RWPE2 (cell line): ENCODE results near the gene SLC8A1.

ENCODE experiments used
- ATAC-seq: fragments of 200-7000 bp; cut with Tn5 transposase; 3 replicates; pipeline ENCODE4 v1.9.1; 2021; ENCODE audit warnings: low read depth
- DNase-seq: peaks from one replicate; pipeline ENCODE4 v3.0.0-alpha.2; 2020; ENCODE audit warnings: low spot score
- H3K27ac ChIP-seq: fragments of 450-650 bp; 2 replicates; pipeline ENCODE4 v1.5.1; 2017; ENCODE audit warnings: mild to moderate bottlenecking; ENCODE audit not compliant: poor library complexity, severe bottlenecking
- H3K27me3 ChIP-seq: fragments of 250-450 bp; sonication (Bioruptor Pico); 2 replicates; pipeline ENCODE4 v1.5.1; 2021; ENCODE audit warnings: mild to moderate bottlenecking, moderate library complexity; ENCODE audit not compliant: insufficient read depth, poor library complexity, severe bottlenecking
- H3K36me3 ChIP-seq: fragments of 250-450 bp; sonication (Bioruptor Pico); 2 replicates; pipeline ENCODE4 v1.5.1; 2020; ENCODE audit warnings: low read depth, mild to moderate bottlenecking, moderate library complexity
- H3K4me1 ChIP-seq: fragments of 250-450 bp; sonication (Bioruptor Pico); 2 replicates; pipeline ENCODE4 v1.5.1; 2021; ENCODE audit warnings: mild to moderate bottlenecking, moderate library complexity; ENCODE audit not compliant: insufficient read depth, poor library complexity, severe bottlenecking
- H3K4me3 ChIP-seq: fragments of 250-450 bp; sonication (Bioruptor Pico); 2 replicates; pipeline ENCODE4 v1.5.1; 2021; ENCODE audit warnings: mild to moderate bottlenecking, moderate library complexity; ENCODE audit not compliant: severe bottlenecking
- H3K9me3 ChIP-seq: fragments of 250-450 bp; sonication (Bioruptor Pico); 2 replicates; pipeline ENCODE4 v1.5.1; 2021; ENCODE audit warnings: mild to moderate bottlenecking, moderate library complexity; ENCODE audit not compliant: severe bottlenecking
- CTCF ChIP-seq: fragments of 450-650 bp; IDR thresholded peaks from one replicate; pipeline ENCODE4 v1.5.1; 2017; ENCODE audit warnings: mild to moderate bottlenecking, moderate library complexity; ENCODE audit not compliant: poor library complexity, severe bottlenecking

SLC8A1 gene

GRCh38 chr2:40220177-40220925, 231.5 kb downstream of the SLC8A1 start:
- Histone ChIP-seq H3K27ac (no peak overlapping the region), H3K36me3 (no peaks in the 10 kb centered on the region), H3K27me3 (no peaks in the 10 kb centered on the region), H3K4me3 (no peak overlapping the region), H3K4me1 (no peaks in the 10 kb centered on the region), H3K9me3 (no peaks in the 10 kb centered on the region)
- ATAC-seq (no peak), DNase-seq (no peak)
- no peak for TF ChIP-seq CTCF

GRCh38 chr2:40219141-40219540, 232.7 kb downstream of the SLC8A1 start:
- DNase-seq (no peak), ATAC-seq (no peak)
- Histone ChIP-seq H3K27me3 (no peaks in the 10 kb centered on the region), H3K4me3 (no peak overlapping the region), H3K4me1 (no peaks in the 10 kb centered on the region), H3K9me3 (no peaks in the 10 kb centered on the region), H3K36me3 (no peaks in the 10 kb centered on the region), H3K27ac (no peak overlapping the region)
- no peak for TF ChIP-seq CTCF

GRCh38 chr2:40218679-40219078, 233.2 kb downstream of the SLC8A1 start:
- Histone ChIP-seq H3K4me1 (no peaks in the 10 kb centered on the region), H3K36me3 (no peaks in the 10 kb centered on the region), H3K27ac (no peak overlapping the region), H3K27me3 (no peaks in the 10 kb centered on the region), H3K9me3 (no peaks in the 10 kb centered on the region), H3K4me3 (no peak overlapping the region)
- TF ChIP-seq CTCF, result no peak
- ATAC-seq (no peak), DNase-seq (no peak)

GRCh38 chr2:40213619-40214018, 238.3 kb downstream of the SLC8A1 start:
- Histone ChIP-seq H3K4me3 (no peak overlapping the region), H3K27ac (no peak overlapping the region), H3K36me3 (no peaks in the 10 kb centered on the region), H3K27me3 (no peaks in the 10 kb centered on the region), H3K4me1 (no peaks in the 10 kb centered on the region), H3K9me3 (no peaks in the 10 kb centered on the region)
- no peak for DNase-seq
- ATAC-seq, result no peak
- TF ChIP-seq CTCF, result no peak

GRCh38 chr2:40213071-40213470, 238.8 kb downstream of the SLC8A1 start:
- DNase-seq (no peak), ATAC-seq (peak; percentile 57; the same call in 1 of the 3 replicates)

More at GRCh38 chr2:40213071-40213470, 238.8 kb downstream of the SLC8A1 start:
- H3K36me3 ChIP-seq, result no peaks in the 10 kb centered on the region
- H3K9me3 ChIP-seq, result no peaks in the 10 kb centered on the region
- H3K4me1 ChIP-seq, result no peaks in the 10 kb centered on the region
- no peaks in the 10 kb centered on the region for H3K27me3 ChIP-seq
- no peak overlapping the region for H3K4me3 ChIP-seq
- no peak overlapping the region for H3K27ac ChIP-seq
- peak; percentile 53 for TF ChIP-seq CTCF
